Fibroblast of the aortic adventitia (primary cell): ENCODE results near the gene PLXNB2. TPM values are rescaled to one million over a fixed set of nuclear protein-coding genes. Genes with fewer than 3 reads are reported as not detected.
A peak's percentile ranks its signal among the peaks of the same experiment; 100 is the strongest.

Source experiments
- DNase-seq: peaks from one replicate; pipeline ENCODE4 v3.0.0-alpha.2; 2010; ENCODE audit warnings: low read depth
- H3K4me3 ChIP-seq: 2 replicates; pipeline ENCODE4 v1.5.1; 2011; ENCODE audit warnings: low read depth, mild to moderate bottlenecking, control low read depth, low read length, moderate library complexity
- total RNA-seq: library from RNA; depleted of rRNA; stranded (reverse); fragments of >200 nt; gene quantifications from 2 replicates; pipeline ENCODE4 v1.2.3, GENCODE V29; 2012; ENCODE audit warnings: low replicate concordance
- TF ChIP-seq, protein P1 (sequence below): IDR thresholded peaks from 2 replicates; pipeline ENCODE4 v1.5.1; 2011; ENCODE audit warnings: mild to moderate bottlenecking, low read length, control low read depth, inconsistent platforms; ENCODE audit not compliant: insufficient read depth

Gene PLXNB2
- total RNA-seq, 1 donor = 130 TPM

DNA sequence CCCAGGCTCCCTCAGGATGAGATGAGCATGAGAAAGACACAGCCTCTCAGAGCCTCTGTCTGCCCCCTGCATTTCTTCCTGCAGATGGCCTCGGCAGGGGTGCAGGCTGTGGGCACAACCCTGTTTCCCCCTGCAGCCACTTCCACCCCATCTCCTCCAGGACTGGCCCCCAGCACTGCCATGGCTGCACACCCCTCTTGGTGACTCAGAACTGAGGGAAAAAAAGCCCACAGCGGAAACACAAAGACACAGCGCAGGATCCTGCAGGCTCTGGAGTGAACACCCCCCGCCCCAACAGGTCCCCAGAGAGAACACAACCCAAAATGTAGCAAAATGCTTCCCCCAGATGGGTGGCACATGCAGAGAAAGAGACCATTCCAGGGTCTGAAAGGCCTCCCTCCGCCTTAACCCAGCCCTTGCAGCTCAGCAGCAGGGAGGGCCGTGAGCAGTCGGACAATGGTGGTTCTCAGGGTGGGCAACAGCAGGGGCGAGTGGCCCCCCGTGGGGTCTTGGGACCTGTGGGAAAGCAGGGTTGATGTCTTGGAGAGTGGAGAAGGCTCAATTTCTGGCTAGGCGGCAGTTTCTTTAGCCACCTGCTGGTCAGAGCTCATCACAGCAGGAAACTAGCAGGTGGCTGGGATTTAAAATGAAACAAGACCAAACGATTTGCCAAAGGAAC lies 70.6 kb downstream of the PLXNB2 start:
- peak; percentile 24 for DNase-seq
- H3K4me3 ChIP-seq = no peak overlapping the region
- TF ChIP-seq, protein P1, sequence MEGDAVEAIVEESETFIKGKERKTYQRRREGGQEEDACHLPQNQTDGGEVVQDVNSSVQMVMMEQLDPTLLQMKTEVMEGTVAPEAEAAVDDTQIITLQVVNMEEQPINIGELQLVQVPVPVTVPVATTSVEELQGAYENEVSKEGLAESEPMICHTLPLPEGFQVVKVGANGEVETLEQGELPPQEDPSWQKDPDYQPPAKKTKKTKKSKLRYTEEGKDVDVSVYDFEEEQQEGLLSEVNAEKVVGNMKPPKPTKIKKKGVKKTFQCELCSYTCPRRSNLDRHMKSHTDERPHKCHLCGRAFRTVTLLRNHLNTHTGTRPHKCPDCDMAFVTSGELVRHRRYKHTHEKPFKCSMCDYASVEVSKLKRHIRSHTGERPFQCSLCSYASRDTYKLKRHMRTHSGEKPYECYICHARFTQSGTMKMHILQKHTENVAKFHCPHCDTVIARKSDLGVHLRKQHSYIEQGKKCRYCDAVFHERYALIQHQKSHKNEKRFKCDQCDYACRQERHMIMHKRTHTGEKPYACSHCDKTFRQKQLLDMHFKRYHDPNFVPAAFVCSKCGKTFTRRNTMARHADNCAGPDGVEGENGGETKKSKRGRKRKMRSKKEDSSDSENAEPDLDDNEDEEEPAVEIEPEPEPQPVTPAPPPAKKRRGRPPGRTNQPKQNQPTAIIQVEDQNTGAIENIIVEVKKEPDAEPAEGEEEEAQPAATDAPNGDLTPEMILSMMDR = peak; percentile 46

DNA sequence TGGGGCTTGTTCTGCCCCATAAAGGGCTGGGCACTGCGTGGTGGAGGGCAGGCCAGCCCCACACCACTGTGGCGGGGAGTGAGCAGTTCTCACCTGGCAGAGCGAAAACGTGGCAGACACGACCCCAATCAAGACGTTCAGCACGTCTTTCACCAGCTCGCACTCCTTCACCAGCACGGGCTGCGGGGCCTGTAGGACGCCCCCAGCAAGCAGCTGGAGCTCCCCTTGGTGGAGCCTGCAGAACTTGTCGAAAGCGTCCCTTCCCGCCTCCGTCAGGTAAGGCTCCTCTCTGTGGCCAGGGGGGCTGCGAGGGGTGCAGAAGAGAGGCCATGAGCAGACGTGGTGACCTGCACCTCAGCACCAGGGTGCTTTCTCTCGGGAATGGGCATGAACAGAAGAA lies 74.2 kb downstream of the PLXNB2 start:
- no peak overlapping the region for H3K4me3 ChIP-seq
- TF ChIP-seq, protein P1 = no peak
- no peak for DNase-seq

DNA sequence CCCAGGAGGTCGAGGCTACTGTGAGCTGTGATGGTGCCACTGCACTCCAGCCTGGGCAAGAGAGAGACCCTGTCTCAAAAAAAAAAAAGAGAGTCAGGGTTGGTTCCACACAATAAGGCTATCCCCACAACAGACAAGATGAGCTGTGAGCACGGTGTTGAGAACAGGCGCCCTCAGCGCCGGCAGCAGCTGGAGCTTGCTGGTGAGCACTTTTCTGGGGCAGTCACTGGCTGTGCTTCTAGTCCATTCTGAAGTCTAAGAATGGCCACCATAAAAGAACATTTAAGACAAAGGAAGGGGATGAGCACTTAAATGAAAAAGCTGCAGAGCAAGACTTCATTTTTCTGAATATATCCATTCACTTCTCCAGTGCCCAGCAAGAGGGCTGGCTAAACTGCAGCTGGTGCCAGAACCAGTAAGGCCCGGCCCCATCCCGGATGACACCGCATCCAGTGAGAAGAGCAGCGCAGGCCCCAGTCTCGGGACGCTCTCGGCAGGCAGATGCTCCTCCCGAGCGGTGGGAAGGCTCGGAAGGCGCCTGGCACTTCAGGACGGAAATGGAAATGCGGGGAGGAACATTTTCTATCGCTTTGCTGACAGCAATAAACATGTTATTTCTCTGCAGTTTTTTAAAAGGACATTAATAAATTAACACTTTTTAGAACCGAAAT lies 74.8 kb downstream of the PLXNB2 start:
- DNase-seq = no peak
- H3K4me3 ChIP-seq = no peak overlapping the region
- TF ChIP-seq, protein P1 = no peak

DNA sequence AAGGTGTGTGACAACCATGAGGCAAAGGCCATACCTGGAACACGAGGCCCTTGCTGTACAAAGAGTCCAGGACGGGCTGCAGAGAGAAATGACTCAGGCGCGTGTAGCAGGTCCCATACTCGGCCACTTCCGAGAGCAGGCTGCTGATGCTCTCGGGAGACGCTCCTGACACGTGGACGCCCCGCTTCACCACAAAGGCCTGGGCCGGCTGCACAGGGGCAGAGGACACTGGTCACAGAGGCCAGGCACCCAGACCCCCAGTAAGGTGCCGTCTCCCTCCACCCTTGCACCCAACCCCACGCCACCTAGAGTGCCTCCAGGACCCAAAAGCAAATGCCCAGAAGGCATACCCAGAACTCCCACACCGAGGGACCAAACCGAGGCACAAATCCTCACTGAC lies 78.1 kb downstream of the PLXNB2 start:
- H3K4me3 ChIP-seq = no peak overlapping the region
- TF ChIP-seq, protein P1 = no peak

DNA sequence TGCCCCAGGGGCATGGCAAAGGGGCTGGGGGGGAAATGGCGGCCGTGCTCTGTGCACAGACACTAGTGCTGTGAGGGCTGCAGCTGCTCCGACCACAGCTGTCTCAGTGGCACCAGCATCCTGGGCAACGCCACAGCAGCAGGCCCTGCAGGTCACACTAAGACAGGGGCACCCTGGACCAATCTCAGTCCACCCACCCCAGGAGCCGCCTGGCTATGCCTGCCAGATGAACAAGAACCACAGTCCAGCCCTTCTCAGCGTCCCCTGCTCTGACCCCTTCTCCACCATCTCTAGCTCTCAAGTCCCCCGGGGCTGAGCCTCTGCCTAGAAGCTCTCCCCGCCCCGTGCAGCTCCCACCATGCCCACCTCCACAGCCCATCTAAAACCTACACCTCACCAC lies 79.1 kb downstream of the PLXNB2 start:
- H3K4me3 ChIP-seq = no peak overlapping the region
- no peak for DNase-seq
- TF ChIP-seq, protein P1 = no peak

More for the DNA sequence above, 78.1 kb downstream of the PLXNB2 start:
- no peak for DNase-seq

DNA sequence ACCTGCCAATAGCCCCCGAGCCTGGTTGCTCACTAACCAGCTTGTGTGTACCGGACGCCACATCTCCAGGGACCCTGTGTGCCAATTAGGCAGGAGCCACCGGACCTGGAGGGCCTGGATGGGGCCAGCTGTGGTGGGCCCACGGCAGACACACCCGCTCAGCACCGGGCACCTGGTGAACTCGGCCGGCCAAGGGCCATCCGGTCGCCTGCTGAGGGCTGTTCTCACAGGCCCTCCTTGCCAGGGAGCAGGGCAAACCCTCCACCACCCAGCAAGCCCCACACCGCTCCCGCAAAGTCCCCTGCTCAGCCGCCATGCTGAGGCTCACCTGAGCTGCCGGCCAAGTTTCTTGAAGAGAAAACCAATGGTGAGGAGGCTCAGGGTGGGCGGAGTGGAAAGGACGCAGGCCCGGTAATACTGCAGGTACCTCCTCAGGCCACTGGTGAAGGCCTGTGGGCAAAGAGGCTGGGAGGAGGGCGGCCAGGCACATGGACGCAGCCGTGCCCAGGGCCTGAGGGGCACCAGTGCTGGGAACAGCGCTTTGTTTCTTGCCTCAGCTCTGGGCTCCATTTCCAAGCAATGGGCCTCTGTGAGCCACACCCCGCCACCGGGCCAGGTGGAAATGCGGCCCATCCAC lies 79.7 kb downstream of the PLXNB2 start:
- TF ChIP-seq, protein P1 = no peak
- DNase-seq = no peak
- H3K4me3 ChIP-seq = no peak overlapping the region

DNA sequence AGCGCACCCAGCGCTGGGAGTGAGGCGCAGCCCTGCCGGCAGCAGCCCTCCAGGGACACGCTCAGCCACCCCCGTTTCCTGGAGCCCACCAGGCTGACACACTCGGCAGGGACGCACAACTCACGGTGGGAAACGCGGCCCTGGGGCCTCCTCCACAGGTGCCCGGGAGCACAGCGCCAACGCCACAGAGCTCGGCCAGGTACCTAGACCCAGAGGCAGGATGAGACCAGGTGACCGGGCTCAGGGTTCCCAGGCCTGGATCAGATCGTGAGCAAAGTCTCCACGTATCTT lies 80.6 kb downstream of the PLXNB2 start:
- TF ChIP-seq, protein P1 = no peak
- no peak for DNase-seq

More for the DNA sequence above, 80.6 kb downstream of the PLXNB2 start:
- no peak overlapping the region for H3K4me3 ChIP-seq
